ENCODE results near the gene EVL.

Gene EVL

DNA sequence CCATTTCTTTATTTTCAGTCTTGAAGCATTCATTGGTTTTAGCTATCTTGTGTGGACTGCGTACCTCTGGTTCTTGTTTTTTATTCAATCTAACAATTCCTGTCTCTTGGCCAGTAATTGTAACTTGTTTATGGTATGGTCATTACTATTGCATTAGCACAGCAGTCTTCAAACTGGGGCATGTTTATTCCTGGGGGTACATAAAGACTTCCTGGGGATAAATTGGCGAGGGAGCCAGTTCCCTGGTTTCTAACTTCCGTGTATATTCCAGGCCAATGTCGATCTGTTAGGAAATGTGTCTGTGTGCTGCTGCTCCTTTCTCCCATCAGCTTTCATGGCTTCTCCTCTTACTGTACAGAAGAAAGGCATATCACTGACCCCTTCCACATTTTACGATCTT is 13.7 kb upstream of the EVL start:
- H3K4me3 ChIP-seq (ENCODE audit: low read depth, low read length) = no peak overlapping the region
- TF ChIP-seq, protein P1, sequence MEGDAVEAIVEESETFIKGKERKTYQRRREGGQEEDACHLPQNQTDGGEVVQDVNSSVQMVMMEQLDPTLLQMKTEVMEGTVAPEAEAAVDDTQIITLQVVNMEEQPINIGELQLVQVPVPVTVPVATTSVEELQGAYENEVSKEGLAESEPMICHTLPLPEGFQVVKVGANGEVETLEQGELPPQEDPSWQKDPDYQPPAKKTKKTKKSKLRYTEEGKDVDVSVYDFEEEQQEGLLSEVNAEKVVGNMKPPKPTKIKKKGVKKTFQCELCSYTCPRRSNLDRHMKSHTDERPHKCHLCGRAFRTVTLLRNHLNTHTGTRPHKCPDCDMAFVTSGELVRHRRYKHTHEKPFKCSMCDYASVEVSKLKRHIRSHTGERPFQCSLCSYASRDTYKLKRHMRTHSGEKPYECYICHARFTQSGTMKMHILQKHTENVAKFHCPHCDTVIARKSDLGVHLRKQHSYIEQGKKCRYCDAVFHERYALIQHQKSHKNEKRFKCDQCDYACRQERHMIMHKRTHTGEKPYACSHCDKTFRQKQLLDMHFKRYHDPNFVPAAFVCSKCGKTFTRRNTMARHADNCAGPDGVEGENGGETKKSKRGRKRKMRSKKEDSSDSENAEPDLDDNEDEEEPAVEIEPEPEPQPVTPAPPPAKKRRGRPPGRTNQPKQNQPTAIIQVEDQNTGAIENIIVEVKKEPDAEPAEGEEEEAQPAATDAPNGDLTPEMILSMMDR (IDR thresholded peaks at IDR 0.05; ENCODE audit: low read depth, low read length) = no peak

DNA sequence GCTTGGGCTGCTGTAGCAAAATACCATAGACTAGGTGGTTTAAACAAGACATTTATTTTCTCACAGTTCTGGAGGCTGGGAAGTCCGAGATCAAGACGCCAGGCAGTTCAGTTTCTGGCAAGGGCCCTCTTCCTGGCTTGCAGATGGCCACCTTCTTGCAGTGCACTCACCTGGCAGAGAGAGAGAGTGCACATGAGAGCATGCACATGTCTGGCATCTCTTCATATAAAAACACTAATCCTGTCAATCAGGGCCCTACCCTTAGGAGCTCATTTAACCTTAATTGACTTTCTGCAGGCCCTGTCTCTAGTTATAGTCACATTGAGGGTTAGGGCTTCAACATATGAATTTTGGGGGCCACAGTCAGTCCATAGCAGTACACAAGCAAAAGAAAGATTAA is 12.4 kb upstream of the EVL start:
- TF ChIP-seq, protein P1 (IDR thresholded peaks at IDR 0.05; ENCODE audit: low read depth, low read length) = no peak
- H3K4me3 ChIP-seq (ENCODE audit: low read depth, low read length) = no peak overlapping the region

DNA sequence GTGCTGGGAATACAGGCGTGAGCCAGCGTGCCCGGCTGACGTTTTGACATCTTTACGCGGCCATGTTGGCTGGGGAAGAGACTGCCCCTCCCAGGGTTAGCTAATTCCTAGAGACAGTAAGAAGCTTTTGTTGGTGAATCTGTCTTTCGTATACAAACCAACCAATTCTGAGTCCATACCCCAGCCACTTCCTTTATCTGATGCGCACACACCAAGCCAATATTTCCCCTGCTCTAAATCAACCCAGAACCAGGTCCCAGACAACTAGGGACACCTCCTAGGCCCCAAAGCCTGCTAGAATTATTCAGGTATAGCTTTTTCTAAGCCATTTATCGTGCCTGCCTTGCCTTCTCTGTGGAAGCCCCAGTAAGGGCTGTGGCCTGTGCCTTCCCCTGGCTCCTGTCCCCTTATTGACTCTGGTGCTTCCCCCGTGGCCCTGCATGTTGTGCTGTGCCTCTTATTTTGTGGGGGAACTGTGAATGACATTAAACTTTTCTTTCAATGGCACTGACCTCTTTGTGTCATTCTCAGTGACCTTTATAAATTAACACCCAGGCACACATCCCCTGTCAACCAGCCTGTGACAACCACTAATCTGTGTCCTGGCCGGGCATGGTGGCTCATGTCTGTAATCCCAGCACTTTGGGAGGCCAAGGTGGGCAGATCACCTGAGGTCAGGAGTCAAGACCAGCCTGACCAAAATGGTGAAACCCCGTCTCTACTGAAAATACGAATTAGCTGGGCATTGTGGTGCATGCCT is 10.7 kb upstream of the EVL start:
- no peak overlapping the region for H3K4me3 ChIP-seq (ENCODE audit: low read depth, low read length)
- TF ChIP-seq, protein P1 (IDR thresholded peaks at IDR 0.05; ENCODE audit: low read depth, low read length) = no peak

DNA sequence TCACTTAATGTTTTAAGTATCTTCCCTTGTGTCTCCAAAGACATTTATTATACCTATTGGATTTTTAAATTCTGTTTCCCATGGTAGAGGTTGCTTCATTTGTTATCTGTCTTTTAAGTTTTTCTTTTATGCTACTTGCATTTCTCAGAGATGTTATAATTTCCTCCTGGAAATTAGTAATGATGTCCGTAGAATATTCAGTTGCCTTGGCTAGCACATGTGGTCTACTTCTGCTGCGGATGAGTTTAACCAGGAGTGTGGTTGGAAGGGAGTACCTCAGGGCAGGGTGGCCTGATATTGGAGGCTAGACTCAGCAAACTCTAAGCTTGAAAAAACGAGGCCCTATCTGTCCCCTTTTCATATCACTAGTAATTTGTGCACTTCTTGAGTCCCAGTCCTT is 8.8 kb upstream of the EVL start:
- H3K4me3 ChIP-seq (ENCODE audit: low read depth, low read length) = no peak overlapping the region
- TF ChIP-seq, protein P1 (IDR thresholded peaks at IDR 0.05; ENCODE audit: low read depth, low read length) = no peak

DNA sequence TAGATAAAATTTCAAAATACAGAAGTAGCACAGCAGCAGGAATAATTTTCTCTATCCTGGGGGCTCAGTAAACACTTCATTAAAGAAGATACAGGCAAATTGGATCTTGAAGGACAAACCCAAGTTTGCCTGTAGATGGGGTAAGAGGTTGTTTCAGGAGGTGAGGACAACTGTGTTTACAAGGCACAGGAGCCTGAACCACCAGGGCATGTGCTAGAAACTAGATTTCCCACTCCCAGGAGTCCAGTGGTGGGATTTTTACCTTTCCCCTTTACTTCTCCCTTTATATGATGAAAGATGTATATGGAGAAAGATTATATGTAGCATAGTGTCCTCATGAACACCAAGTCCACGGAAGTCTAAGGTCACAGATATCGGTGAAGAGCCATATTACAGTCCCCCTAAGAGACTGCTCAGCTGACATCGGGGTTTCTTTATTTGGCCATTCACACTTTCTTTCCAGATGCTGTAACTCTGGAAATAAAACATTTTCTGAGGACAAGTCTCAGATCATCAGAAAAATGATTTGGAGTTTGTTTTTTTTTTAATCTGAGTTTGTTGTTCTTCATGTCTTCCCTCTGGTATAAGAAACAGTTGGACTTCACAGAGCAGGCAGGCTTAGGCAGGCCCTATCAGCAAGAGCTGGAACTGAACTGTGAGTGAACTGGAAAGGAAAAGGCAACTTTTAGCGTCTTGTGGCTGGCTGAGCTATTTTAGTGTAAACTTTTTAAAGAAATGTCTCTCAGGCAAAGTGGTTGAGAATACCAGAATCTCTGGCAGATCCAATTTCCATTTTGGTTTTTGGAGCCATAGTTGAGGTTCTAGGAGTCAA is 8.0 kb upstream of the EVL start:
- TF ChIP-seq, protein P1 (IDR thresholded peaks at IDR 0.05; ENCODE audit: low read depth, low read length) = no peak

DNA sequence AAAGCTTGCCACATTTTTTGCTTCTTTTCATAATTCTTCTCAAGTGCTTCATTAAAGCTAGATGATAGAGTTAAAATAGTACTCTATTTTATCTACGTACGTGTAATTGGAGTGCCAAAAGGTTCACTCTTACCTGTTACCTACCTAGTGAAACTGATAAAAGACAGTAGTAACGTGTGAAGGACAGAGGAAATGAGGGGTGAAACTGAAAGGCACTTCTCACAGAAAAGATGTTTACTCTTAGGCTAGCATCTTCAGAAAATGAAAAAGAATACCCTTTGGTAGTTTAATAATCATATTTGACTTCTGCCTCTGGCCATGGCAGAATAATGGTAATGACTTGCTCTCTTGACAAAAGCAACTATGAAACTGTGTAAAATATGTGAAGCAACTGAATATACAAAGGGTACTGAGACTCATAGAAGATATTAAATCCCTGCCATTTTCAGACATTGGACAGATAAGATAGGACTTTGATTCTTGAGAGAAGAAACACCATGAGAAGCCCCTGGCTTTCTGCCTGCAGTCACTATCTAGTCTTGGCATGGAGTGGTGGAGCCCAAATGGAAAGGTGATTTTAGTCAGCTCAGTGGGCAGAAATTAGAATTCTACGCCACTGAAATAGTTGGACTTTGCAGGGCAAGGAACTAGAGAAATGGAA is 6.3 kb upstream of the EVL start:
- no peak overlapping the region for H3K4me3 ChIP-seq (ENCODE audit: low read depth, low read length)
- TF ChIP-seq, protein P1 (IDR thresholded peaks at IDR 0.05; ENCODE audit: low read depth, low read length) = no peak

More for the DNA sequence above, 8.0 kb upstream of the EVL start:
- H3K4me3 ChIP-seq (ENCODE audit: low read depth, low read length) = no peak overlapping the region
